Measurements from ENCODE around the gene TBC1D5.

TBC1D5 gene

GRCh38 chr3:17514597-17514996, 227.8 kb downstream of the TBC1D5 start:
- TF ChIP-seq GATA3 (IDR thresholded peaks at IDR 0.05; ENCODE audit: low read depth, low read length) (no peak), GATA2 (IDR thresholded peaks at IDR 0.05; ENCODE audit: low read depth, low read length) (no peak)

DNA sequence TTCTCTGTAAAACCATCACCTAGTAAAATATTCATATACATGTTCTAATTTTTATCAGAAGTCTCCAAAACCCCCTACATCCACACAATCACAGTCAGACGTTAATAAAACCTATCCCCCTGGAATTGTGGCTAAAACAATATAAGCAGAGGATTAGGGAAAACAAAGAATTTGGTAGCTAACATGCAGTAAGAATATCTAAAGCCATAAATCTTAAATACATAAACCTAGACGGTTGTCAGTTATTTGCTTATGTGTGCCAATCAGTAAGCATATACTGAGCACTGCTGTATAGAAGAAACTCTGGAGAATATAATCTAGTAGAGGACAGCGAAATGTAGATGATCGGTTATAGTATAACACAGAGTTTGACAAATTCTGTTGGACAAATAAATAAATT, 232.2 kb downstream of the TBC1D5 start:
- no peak for TF ChIP-seq GATA3 (IDR thresholded peaks at IDR 0.05; ENCODE audit: low read depth, low read length)
- TF ChIP-seq GATA2 (IDR thresholded peaks at IDR 0.05; ENCODE audit: low read depth, low read length), result no peak

DNA sequence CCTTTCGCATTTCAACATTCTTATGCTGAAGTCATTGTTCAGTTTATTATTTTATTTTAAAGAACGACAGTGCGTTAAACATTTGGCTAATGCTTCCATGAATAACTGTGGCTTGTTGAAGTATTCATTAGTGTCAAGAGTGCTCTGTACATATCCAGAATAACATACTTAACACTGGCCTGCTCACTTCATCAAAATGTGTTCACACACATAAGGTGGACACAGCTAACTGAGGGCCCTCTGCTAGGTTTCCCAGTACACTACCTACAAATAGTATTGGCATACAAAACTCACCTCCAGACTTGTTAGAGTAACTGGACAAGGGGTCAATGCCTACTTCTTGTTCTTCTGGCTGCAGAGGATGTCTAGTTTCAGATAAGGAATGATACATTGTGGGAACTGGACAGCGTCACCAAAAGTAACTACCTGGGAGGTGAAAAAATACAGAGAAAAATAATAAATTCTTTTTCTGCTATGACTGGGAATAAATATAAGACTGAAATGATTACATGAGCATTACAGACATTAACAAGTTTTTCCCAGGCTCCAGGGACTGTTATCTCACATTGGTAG, 234.2 kb downstream of the TBC1D5 start:
- TF ChIP-seq GATA2 (IDR thresholded peaks at IDR 0.05; ENCODE audit: low read depth, low read length) (no peak), GATA3 (IDR thresholded peaks at IDR 0.05; ENCODE audit: low read depth, low read length) (no peak)

- TF ChIP-seq GATA3 (IDR thresholded peaks at IDR 0.05; ENCODE audit: low read depth, low read length) (no peak), GATA2 (IDR thresholded peaks at IDR 0.05; ENCODE audit: low read depth, low read length) (no peak)
Measured at GRCh38 chr3:17507480-17507879, 235.0 kb downstream of the TBC1D5 start.

DNA sequence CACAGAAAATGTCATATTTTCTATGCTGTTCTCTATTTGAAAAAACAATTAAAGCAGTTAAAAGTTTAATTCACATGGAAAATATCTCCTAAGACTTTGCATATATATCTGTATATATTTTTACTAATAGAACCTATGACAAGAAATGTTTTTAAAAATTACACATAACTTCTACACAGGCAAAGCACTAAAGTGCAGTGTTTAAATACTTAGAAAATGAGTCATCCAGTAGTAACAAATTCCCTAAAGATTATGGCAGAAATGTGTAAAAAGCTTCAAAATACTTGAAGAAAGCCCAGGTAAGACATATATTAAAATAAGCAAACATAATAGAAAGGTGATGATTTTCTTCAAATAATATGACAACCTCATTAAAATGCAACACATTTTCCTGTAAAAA, 236.6 kb downstream of the TBC1D5 start:
- TF ChIP-seq GATA3 (IDR thresholded peaks at IDR 0.05; ENCODE audit: low read depth, low read length) (no peak), GATA2 (IDR thresholded peaks at IDR 0.05; ENCODE audit: low read depth, low read length) (no peak)

GRCh38 chr3:17501745-17502144, 240.7 kb downstream of the TBC1D5 start:
- no peak for TF ChIP-seq GATA3 (IDR thresholded peaks at IDR 0.05; ENCODE audit: low read depth, low read length)
- TF ChIP-seq GATA2 (IDR thresholded peaks at IDR 0.05; ENCODE audit: low read depth, low read length), result no peak

GRCh38 chr3:17500618-17501017, 241.8 kb downstream of the TBC1D5 start:
- no peak for TF ChIP-seq GATA2 (IDR thresholded peaks at IDR 0.05; ENCODE audit: low read depth, low read length)
- TF ChIP-seq GATA3 (IDR thresholded peaks at IDR 0.05; ENCODE audit: low read depth, low read length), result no peak

GRCh38 chr3:17494117-17494809, 248.2 kb downstream of the TBC1D5 start:
- TF ChIP-seq GATA2 (IDR thresholded peaks at IDR 0.05; ENCODE audit: low read depth, low read length) (no peak), GATA3 (IDR thresholded peaks at IDR 0.05; ENCODE audit: low read depth, low read length) (no peak)

- no peak for TF ChIP-seq GATA3 (IDR thresholded peaks at IDR 0.05; ENCODE audit: low read depth, low read length)
- TF ChIP-seq GATA2 (IDR thresholded peaks at IDR 0.05; ENCODE audit: low read depth, low read length), result no peak
Measured at GRCh38 chr3:17491601-17492000, 250.8 kb downstream of the TBC1D5 start.

- TF ChIP-seq GATA3 (IDR thresholded peaks at IDR 0.05; ENCODE audit: low read depth, low read length) (no peak), GATA2 (IDR thresholded peaks at IDR 0.05; ENCODE audit: low read depth, low read length) (no peak)
Measured at GRCh38 chr3:17489139-17489538, 253.3 kb downstream of the TBC1D5 start.

DNA sequence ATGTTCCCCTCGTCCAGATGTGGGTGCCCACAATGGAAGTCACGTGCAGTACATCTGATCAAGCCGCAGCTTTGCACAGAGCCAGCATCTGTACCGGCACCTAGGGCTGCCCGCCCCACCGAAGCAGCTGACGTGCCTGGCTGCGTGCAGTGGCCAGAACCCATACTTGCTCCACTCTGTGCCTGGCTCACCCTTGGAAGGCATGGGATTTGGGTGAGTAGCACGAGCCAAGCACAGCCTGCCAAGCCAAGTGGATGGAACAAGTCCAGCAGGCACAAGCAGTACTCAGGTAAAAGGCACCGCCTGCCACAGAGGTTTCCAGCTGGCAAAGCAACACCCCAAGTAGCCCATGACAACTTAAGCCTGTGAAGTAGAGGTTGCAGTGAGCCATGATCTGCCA, 261.3 kb downstream of the TBC1D5 start:
- TF ChIP-seq GATA2 (IDR thresholded peaks at IDR 0.05; ENCODE audit: low read depth, low read length), result no peak
- TF ChIP-seq GATA3 (IDR thresholded peaks at IDR 0.05; ENCODE audit: low read depth, low read length), result no peak

DNA sequence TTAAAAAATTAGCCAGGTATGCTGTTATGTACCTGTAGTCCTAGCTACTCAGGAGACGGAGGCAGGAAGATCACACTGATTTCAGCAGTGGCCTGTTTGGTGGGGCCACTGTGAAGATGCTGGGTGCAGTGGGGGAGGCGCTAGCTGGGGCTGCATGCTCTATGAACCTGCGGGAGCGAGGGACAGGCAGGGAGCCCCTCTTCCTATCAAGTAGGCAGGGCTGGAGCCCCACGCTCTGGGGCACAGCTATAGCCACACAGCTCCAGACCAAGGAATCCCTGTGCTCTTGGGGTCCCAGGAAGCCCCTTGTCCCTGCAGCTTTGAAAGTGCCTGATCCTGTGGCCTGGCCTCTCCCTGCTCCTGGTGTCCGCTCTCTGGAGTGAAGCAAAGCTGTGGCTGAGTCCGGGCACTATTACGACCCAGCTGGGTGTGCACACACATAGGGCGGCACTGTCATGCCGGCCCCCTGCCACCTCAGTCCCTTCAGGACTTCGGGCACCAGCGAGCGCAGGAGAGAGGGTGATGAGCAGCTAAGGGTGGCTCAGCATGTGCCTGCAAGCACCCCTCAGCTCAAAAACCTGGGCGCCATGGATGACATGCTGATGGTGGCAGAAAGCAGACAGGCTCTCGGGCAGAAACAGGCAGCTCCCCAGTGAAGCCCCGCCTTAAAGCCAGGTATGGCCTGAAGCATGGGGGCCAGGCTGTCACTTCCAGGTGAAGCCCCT, 262.6 kb downstream of the TBC1D5 start:
- TF ChIP-seq GATA3 (IDR thresholded peaks at IDR 0.05; ENCODE audit: low read depth, low read length) (no peak), GATA2 (IDR thresholded peaks at IDR 0.05; ENCODE audit: low read depth, low read length) (no peak)

GRCh38 chr3:17478673-17479072, 263.8 kb downstream of the TBC1D5 start:
- TF ChIP-seq GATA3 (IDR thresholded peaks at IDR 0.05; ENCODE audit: low read depth, low read length) (no peak), GATA2 (IDR thresholded peaks at IDR 0.05; ENCODE audit: low read depth, low read length) (no peak)

GRCh38 chr3:17473761-17474160, 268.7 kb downstream of the TBC1D5 start:
- no peak for TF ChIP-seq GATA2 (IDR thresholded peaks at IDR 0.05; ENCODE audit: low read depth, low read length)
- no peak for TF ChIP-seq GATA3 (IDR thresholded peaks at IDR 0.05; ENCODE audit: low read depth, low read length)

DNA sequence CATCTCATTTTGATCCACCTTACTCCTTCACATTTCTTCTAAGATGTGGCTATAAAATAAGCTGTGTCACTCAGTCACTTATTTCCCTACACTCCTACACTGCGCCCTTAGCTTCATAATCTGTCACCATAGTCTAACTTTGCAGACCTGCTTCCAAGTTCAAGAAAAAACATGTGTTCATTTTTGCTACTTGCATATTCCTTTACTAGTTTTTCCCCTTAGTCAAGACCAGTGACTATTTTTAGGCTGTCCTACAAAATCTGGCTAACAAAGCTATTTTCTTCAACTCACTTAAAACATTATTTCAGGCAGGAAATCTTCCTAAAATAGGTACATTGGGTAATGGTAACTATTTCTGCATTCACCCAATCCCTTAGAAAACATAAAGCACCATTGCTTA, 272.5 kb downstream of the TBC1D5 start:
- TF ChIP-seq GATA3 (IDR thresholded peaks at IDR 0.05; ENCODE audit: low read depth, low read length) (no peak), GATA2 (IDR thresholded peaks at IDR 0.05; ENCODE audit: low read depth, low read length) (no peak)
